GM19035 (cell line): ENCODE results near the gene PTAFR.
"Not testable (repeated sequence)": the region's sequence is repeated elsewhere in the genome, so short reads cannot be mapped to it uniquely, and the experiment has no call there.

ENCODE experiments used
- ATAC-seq: cut with Tn5 transposase; IDR thresholded peaks from one replicate; pipeline ENCODE4 v1.9.1; 2021; ENCODE audit not compliant: unreplicated experiment

PTAFR gene

DNA sequence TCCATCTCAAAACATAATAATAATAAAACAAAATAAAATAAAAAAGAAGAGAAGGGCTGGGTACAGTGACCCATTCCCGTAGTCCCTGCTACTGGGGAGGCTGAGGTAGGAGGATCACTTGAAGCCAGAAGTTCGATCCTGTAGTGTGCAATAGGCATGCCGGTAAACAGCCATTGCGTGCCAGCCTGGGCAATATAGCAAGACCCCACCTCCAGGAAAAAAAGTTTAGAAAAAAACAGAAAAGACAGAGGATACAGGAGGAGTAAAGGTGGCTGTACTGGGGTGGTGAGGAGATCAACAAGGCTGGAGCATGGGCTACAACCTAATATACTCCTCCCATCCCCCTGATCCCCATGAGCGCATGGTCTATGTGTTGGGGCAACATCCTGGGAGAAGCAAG, 30.8 kb downstream of the PTAFR start:
- no peak for ATAC-seq

DNA sequence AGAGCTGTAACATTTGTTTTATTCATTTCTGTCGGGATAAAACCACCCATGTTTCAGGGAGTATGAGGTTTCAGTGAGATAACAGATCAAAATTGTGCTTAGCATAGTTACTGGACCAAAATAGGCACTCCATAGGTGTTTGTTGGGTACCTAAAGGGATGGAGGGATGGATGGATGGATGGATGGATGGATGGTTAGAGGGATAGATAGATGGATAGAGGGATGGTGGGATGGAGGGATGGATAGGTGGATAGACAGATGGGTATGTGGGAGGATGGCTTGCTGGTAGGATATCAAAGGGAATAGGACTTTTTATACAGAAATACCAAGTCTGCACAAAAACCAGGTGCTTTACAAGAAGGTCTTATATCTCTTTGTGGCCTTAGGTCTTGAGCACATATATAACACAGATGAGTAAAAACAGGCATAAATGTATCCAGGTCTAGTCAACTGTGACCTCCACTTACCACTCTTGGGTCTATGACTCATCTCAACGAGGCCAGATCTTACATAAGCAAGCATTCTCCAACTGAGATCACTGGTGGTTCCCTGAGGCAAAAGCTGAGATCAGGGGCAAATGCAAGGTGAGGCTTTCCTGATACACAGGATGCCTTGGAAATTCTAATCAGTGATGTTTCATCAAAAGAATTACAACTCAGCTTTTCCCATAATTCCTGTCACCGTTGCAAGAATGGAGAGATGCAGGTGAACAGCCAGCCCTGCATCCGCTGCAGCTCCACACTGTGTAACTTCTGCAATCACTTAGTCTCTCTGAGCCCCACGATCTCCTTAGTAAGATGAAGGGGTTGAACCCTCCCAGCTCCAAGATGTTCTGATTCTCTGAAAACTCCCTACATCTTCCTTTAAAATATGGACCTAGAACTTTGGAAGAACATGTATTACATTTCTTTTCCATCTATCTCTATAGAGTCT, 32.0 kb downstream of the PTAFR start:
- peak; percentile 69 for ATAC-seq

GRCh38 chr1:28143496-28144202, 32.8 kb downstream of the PTAFR start:
- no peak for ATAC-seq

DNA sequence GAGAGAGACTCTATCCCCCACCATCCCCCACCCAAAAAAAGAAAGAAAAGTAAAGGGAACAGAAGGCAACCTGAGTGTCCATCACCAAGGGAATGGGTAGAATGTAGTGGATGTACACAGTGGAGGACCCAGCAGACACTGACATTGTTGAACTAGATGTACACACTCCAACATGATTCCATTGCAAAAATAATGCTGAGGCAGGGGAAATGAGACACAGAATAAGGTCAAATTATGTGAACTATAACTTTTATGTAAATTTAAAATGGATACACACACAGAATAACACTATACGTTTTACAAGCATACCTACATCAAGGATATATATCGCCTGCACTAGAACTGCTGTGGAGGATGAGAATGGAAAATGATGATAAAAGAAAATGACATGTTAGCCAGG, 34.8 kb downstream of the PTAFR start:
- no peak for ATAC-seq

DNA sequence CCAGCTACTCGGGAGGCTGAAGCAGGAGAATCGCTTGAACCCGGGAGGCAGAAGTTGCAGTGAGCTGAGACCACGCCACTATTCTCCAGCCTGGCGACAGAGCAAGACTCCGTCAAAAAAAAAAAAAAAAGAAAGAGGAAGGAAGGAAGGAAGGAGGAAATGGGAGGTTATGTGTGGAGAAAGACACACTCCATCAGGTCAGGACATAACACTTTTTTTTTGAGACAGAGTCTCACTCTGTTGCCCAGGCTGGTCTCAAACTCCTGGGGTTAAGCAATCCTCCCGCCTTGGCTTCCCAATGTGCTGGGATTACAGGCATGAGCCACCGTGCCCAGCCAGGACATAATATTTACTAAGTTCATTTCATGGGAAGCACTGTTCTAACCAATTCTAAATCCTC, 36.6 kb downstream of the PTAFR start:
- ATAC-seq, result not testable (repeated sequence)

GRCh38 chr1:28139025-28139712, 37.3 kb downstream of the PTAFR start:
- no peak for ATAC-seq

GRCh38 chr1:28136922-28137613, 39.4 kb downstream of the PTAFR start:
- ATAC-seq, result no peak

DNA sequence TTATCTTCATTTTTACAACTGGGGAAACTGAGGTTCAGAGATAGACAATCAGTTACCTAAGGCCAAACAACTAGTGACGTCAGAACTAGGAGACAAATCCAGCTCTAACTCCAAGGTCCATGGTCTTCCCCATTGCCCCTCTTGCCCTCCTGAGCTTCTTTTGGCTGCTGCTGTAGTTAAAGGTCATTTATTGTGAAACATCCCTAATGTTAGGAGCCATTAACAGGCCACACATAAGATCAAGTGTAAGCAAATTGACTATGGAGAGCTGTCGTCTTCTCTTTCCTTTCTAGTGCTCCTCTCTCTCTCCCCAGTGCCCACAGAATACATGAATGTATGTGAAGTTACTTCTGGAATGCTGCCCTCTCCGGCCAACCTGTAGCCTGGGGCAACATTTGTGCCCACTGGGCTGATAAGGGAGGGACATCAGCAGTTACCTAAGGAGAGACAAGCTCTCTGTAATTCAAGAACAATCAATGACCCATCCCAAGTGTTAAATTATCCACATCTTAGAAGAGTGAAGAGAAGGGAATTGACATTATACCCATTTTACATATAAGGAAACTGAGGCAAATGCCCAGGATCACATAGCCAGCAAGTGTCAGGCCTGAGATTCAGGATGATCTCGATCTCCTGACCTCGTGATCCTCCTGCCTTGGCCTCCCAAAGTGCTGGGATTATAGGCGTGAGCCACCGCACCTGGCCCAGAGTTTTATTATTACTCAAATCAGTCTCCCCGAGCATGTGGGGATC, 40.1 kb downstream of the PTAFR start:
- no peak for ATAC-seq

- ATAC-seq, result no peak
Measured at GRCh38 chr1:28135371-28136168, 40.9 kb downstream of the PTAFR start.

GRCh38 chr1:28134651-28135207, 41.8 kb downstream of the PTAFR start:
- ATAC-seq, result no peak

DNA sequence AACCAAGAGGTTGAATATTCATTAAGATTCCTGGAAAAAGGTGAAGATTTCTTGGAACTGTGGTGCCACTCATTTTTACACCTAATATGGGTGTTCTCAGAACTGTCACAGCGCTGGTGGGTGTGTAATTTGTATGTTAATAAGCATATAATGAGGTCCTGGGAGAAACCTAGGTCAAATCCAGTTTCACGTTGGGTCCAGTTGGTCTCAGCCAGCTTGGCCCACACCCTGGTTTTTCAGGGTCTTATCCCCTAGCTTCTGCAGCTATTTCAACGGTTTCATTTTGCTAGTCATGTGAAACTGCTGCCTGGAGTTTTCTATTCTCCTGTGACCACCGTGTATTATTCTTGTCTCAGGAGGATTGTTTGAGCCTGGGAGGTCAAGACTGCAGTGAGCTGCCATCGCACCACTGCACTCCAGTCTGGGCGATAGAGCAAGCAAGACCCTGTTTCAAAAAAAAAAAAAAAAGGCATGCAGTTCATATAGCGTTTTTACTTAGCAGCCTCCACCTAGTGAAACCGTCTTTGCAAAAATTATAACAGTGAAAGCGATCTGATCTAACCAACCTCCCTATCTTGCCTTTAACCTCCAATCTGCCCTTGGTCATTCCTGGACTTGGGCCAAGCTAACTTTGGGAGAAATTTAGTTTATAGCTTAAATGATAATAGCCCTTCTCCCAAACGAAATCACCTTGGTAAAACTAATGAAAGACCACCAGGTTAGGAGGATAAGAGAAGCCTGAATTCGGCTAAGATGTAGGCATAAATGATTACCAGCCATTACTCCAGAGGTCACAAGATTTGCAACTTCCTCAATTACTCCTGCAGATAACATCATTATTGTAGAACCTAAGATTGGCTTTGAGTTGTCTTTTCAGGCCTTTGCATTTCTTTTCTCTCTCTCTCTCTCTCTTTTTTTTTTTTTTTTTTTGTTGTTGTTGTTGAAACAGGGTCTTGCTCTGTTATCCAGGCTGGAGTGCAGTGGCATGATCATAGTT, 44.0 kb downstream of the PTAFR start:
- ATAC-seq, result no peak

DNA sequence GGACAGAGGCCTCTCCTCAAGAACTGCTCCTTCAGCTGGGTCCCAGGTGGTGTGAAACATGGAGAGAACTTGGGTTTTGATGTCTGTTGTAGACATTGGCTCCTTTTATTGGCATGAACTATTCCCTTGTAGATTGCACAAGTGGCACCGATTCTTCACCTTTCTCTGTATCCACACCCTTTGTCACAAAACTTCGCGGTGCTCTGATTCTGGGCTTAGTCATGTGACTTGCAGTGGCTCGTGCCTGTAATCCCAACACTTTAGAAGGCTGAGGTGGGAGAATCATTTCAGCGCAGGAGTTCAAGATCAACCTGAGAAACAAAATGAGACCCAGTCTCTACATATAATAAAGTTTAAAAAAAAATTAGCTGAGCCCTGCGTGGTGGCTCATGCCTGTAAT, 45.6 kb downstream of the PTAFR start:
- ATAC-seq, result no peak

- no peak for ATAC-seq
Measured at GRCh38 chr1:28129150-28129549, 47.3 kb downstream of the PTAFR start.

- peak; percentile 80 for ATAC-seq
Measured at GRCh38 chr1:28127617-28128257, 48.8 kb downstream of the PTAFR start.

DNA sequence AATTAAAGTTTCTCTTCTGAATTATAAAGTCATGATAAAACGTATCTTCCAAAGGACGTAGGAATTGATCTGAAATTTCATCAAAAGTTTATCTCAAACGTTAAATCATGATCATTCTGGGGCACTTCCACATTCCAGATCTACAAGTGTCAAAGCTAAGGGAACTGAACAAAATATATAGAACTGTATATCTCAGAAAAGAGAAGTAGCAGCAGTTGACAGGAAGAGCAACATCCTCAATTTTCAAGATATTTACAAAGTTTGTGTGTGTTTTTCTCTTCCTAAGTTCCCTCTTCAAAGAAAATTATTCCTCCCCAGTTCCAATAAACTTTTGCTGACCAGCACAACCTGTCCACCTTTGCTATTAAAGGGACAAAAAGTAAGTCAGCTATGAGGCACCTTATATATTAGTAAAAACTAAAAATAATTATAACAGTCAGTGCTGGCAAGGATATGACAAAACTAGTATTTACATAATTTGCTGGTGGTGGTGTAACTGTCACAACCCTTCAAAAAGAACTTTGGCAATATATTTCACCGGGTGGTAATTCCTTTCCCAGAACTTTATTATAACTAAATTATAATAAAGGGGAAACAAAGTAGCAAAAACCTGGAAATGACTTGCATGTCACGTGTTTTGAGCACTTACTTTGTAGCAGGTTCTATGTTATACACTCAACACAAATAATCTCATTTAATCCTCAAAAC, 49.6 kb downstream of the PTAFR start:
- ATAC-seq, result no peak

DNA sequence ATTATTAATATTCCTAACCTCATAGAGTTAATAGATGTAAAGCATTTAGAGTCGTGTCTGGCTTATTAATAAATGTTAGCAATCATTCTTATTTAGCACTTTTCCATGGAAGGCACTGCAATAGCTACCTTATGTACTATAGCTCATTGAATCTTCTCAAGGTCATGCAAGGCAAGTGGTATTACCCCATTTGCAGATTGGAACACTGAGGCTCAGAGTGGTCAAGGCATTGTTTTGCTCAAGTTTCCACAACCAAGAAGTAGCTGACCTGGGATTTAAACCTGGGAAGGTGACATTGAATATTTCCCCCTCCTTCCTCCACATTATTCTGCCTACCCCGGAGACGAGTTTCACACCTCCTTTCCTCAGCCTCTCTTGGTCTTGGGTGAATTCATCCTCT, 50.3 kb downstream of the PTAFR start:
- ATAC-seq, result no peak

- ATAC-seq, result no peak
Measured at GRCh38 chr1:28123461-28123961, 53.0 kb downstream of the PTAFR start.
